A549 (cell line): ENCODE measurements around the gene ASF1B. TPM values are rescaled to one million over a fixed set of nuclear protein-coding genes. Genes with fewer than 3 reads are reported as not detected.
A peak's percentile ranks its signal among the peaks of the same experiment; 100 is the strongest.

Source experiments
- ATAC-seq, 2 experiments: fragments of 200-7000 bp in 1 of 2; fragments of >200 bp in 1 of 2; cut with Nextera tagmentation in 1 of 2; cut with Tn5 transposase in 1 of 2; 3 replicates each; pipeline versions ENCODE4 v1.8.0 to v1.9.1; 2018 to 2020; ENCODE audit warnings: mild to moderate bottlenecking in 1 of 2, moderate library complexity in 1 of 2
- CTCF ChIA-PET: fragments of 300-600 bp; sonication (Branson Sonifier 250); formaldehyde crosslinking; extraction: SDS; loops from one replicate; lab custom pipeline; 2021; ENCODE audit warnings: antibody characterized with exemption, inconsistent platforms; lab: Yijun Ruan, JAX
- POLR2A ChIA-PET: fragments of 350-600 bp; formaldehyde crosslinking; extraction: SDS; loops from one replicate; lab custom pipeline; 2021; ENCODE audit warnings: antibody characterized with exemption, inconsistent platforms; lab: Yijun Ruan, JAX
- DNase-seq, 2 experiments: peaks; one replicate each; pipeline versions ENCODE4 v3.0.0 to v3.0.0-alpha.2; 2011 to 2016; ENCODE audit warnings: low read depth in 1 of 2, low spot score in 1 of 2
- FAIRE-seq: peaks from 2 replicates; lab custom pipeline; 2011; peaks lifted over from hg19 to GRCh38; lab: Jason Lieb, UNC
- H3K27ac ChIP-seq, 2 experiments: fragments of >200 bp; sonication (Bioruptor Twin); formaldehyde crosslinking; 3 replicates each; pipeline ENCODE4 v1.5.1; 2016 to 2017
- H3K4me1 ChIP-seq: fragments of >200 bp; sonication (Bioruptor Twin); formaldehyde crosslinking; 3 replicates; pipeline ENCODE4 v1.6.1; 2016
- H3K4me2 ChIP-seq: fragments of >200 bp; sonication (Bioruptor Twin); formaldehyde crosslinking; 3 replicates; pipeline ENCODE4 v1.6.1; 2016
- H3K4me3 ChIP-seq: fragments of >200 bp; sonication (Bioruptor Twin); formaldehyde crosslinking; 3 replicates; pipeline ENCODE4 v1.5.1; 2016
- H3K9me3 ChIP-seq: fragments of >200 bp; sonication (Bioruptor Twin); formaldehyde crosslinking; 3 replicates; pipeline ENCODE4 v1.6.1; 2016
- CBX2 ChIP-seq: fragments of 200-600 bp; sonication (generic); IDR thresholded peaks from 2 replicates; pipeline ENCODE4 v1.6.1; 2016; ENCODE audit warnings: low read depth, mild to moderate bottlenecking, borderline replicate concordance
- CBX8 ChIP-seq: fragments of 200-600 bp; sonication (generic); IDR thresholded peaks from 2 replicates; pipeline ENCODE4 v1.6.1; 2016
- EHF ChIP-seq: fragments of 250-450 bp; sonication (Bioruptor Pico); IDR thresholded peaks from 2 replicates; pipeline ENCODE4 v1.5.0; 2020; ENCODE audit warnings: mild to moderate bottlenecking
- EHMT2 ChIP-seq: fragments of 200-600 bp; sonication (generic); IDR thresholded peaks from 2 replicates; pipeline ENCODE4 v1.6.1; 2016; ENCODE audit warnings: antibody characterized with exemption, low read depth, mild to moderate bottlenecking, moderate library complexity
- FOSB ChIP-seq: fragments of 250-450 bp; sonication (Bioruptor Pico); IDR thresholded peaks from 2 replicates; pipeline ENCODE4 v1.5.0; 2020; ENCODE audit warnings: mild to moderate bottlenecking, moderate library complexity
- FOXS1 ChIP-seq: fragments of 250-450 bp; sonication (Bioruptor Pico); IDR thresholded peaks from 2 replicates; pipeline ENCODE4 v1.5.0; 2020; ENCODE audit warnings: mild to moderate bottlenecking, moderate library complexity
- HEYL ChIP-seq: fragments of 250-450 bp; sonication (Bioruptor Pico); IDR thresholded peaks from 2 replicates; pipeline ENCODE4 v1.8.0; 2021; ENCODE audit warnings: mild to moderate bottlenecking, moderate library complexity
- HOXB13 ChIP-seq: fragments of 250-450 bp; sonication (Bioruptor Pico); IDR thresholded peaks from 2 replicates; pipeline ENCODE4 v1.5.0; 2020; ENCODE audit warnings: low read depth, mild to moderate bottlenecking, moderate library complexity
- HOXB5 ChIP-seq: fragments of 250-450 bp; sonication (Bioruptor Pico); IDR thresholded peaks from 2 replicates; pipeline ENCODE4 v1.5.0; 2020; ENCODE audit warnings: mild to moderate bottlenecking, moderate library complexity
- JUNB ChIP-seq: fragments of >200 bp; sonication (Bioruptor Twin); formaldehyde crosslinking; IDR thresholded peaks from 2 replicates; pipeline ENCODE4 v1.6.1; 2016
- KDM1A ChIP-seq: fragments of 200-600 bp; sonication (generic); IDR thresholded peaks from 2 replicates; pipeline ENCODE4 v1.6.1; 2016; ENCODE audit warnings: low read depth, mild to moderate bottlenecking
- MYC ChIP-seq: IDR thresholded peaks from 2 replicates; pipeline ENCODE4 v1.6.1; 2012; ENCODE audit warnings: mild to moderate bottlenecking, inconsistent platforms, low read length, improper control_type of control experiment, borderline replicate concordance
- NFE2L2 ChIP-seq: fragments of 150-350 bp; conservative IDR thresholded peaks from 2 replicates; pipeline ENCODE4 v1.6.1; 2014; ENCODE audit warnings: low read length
- PHF8 ChIP-seq: fragments of 200-600 bp; sonication (generic); IDR thresholded peaks from 2 replicates; pipeline ENCODE4 v1.6.1; 2016; ENCODE audit warnings: low read depth, mild to moderate bottlenecking, antibody characterized with exemption, moderate library complexity, borderline replicate concordance
- POLR2A ChIP-seq: IDR thresholded peaks from 2 replicates; pipeline ENCODE4 v1.6.1; 2012; ENCODE audit warnings: mild to moderate bottlenecking, low read length
- RAD21 ChIP-seq, 2 experiments: fragments of >200 bp in 1 of 2; sonication (Bioruptor Twin) in 1 of 2; formaldehyde crosslinking in 1 of 2; IDR thresholded peaks in 1 of 2; conservative IDR thresholded peaks in 1 of 2; 2 replicates in 1 of 2; 3 replicates in 1 of 2; pipeline ENCODE4 v1.6.1; 2012 to 2018; ENCODE audit warnings: inconsistent platforms in 1 of 2
- RARB ChIP-seq: fragments of 250-450 bp; sonication (Bioruptor Pico); IDR thresholded peaks from 2 replicates; pipeline ENCODE4 v1.8.0; 2021; ENCODE audit warnings: mild to moderate bottlenecking, moderate library complexity
- SMC3 ChIP-seq: fragments of >200 bp; sonication (Bioruptor Twin); formaldehyde crosslinking; IDR thresholded peaks from 3 replicates; pipeline ENCODE4 v1.6.1; 2018; ENCODE audit warnings: inconsistent platforms
- TFCP2L1 ChIP-seq: fragments of 250-450 bp; sonication (Bioruptor Pico); IDR thresholded peaks from 2 replicates; pipeline ENCODE4 v1.5.0; 2021; ENCODE audit warnings: mild to moderate bottlenecking
- ZFP36 ChIP-seq: fragments of 450-650 bp; IDR thresholded peaks from 2 replicates; pipeline ENCODE4 v1.6.1; 2014; ENCODE audit warnings: borderline replicate concordance; ENCODE audit not compliant: partially characterized antibody
- ZNF302 ChIP-seq: fragments of 250-450 bp; sonication (Bioruptor Pico); IDR thresholded peaks from 2 replicates; pipeline ENCODE4 v1.9.0; 2021; ENCODE audit warnings: inconsistent platforms, mild to moderate bottlenecking, moderate library complexity
- WGBS: methylation state at CpG from one replicate; pipeline ENCODE4 v1.1.6; 2017; ENCODE audit errors: missing lambda C conversion rate; 5-methylcytosine and 5-hydroxymethylcytosine counted together
- polyA minus RNA-seq: library from RNA; depleted of rRNA, polyadenylated mRNA; stranded (reverse); fragments of >200 nt; gene quantifications from 2 replicates; pipeline ENCODE4 v1.2.3, GENCODE V29; 2011; rRNA and poly(A)+ RNA removed
- polyA plus RNA-seq, 4 experiments: library from polyadenylated mRNA; depleted of rRNA in 3 of 4; stranded (reverse); fragments of >200 nt; fragmentation: RNase III in 1 of 4; extraction: RNeasy Plus Mini Kit Qiagen cat#74134 plus additional on column Dnase treatment in 1 of 4; gene quantifications; 2 replicates in 3 of 4; 3 replicates in 1 of 4; pipeline ENCODE4 v1.2.3, GENCODE V29; 2011 to 2017
- TF ChIP-seq, protein P1 (sequence below): IDR thresholded peaks from 2 replicates; pipeline ENCODE4 v1.6.1; 2012
- TF ChIP-seq, protein P2 (sequence below): fragments of 200-600 bp; sonication (generic); IDR thresholded peaks from 2 replicates; pipeline ENCODE4 v1.6.1; 2016; ENCODE audit warnings: antibody characterized with exemption, mild to moderate bottlenecking, moderate library complexity
- TF ChIP-seq, protein P3 (sequence below): IDR thresholded peaks from 2 replicates; pipeline ENCODE4 v1.6.1; 2012
- TF ChIP-seq, protein P4 (sequence below): fragments of 450-650 bp; IDR thresholded peaks from 2 replicates; pipeline ENCODE4 v1.6.1; 2014; ENCODE audit warnings: antibody characterized with exemption
- TF ChIP-seq, protein P5 (sequence below): fragments of >200 bp; sonication (Bioruptor Twin); formaldehyde crosslinking; IDR thresholded peaks from 3 replicates; pipeline ENCODE4 v1.5.1; 2016
- TF ChIP-seq, protein P6 (sequence below): IDR thresholded peaks from 2 replicates; pipeline ENCODE4 v1.6.1; 2012; ENCODE audit warnings: low read depth, borderline replicate concordance
- TF ChIP-seq, protein P7 (sequence below): fragments of 250-450 bp; sonication (Bioruptor Pico); IDR thresholded peaks from 2 replicates; pipeline ENCODE4 v1.5.0; 2020; ENCODE audit warnings: low read depth, mild to moderate bottlenecking, moderate library complexity

Gene ASF1B
- polyA plus RNA-seq (2011; rRNA removed) (12.1 and 17.1 TPM in 2 replicates), polyA plus RNA-seq (2017; fragmentation: RNase III; extraction: RNeasy Plus Mini Kit Qiagen cat#74134 plus additional on column Dnase treatment) (37.8 to 46.2 TPM (median 42.1 TPM) in 3 replicates), polyA minus RNA-seq (15.5 and 16.2 TPM in 2 replicates)
- polyA plus RNA-seq (2012; cell fraction: cytosol; rRNA removed), result 39.6 and 47.6 TPM in 2 replicates
- 40.9 and 42.2 TPM in 2 replicates for polyA plus RNA-seq (2012; cell fraction: nucleus; rRNA removed)

DNA sequence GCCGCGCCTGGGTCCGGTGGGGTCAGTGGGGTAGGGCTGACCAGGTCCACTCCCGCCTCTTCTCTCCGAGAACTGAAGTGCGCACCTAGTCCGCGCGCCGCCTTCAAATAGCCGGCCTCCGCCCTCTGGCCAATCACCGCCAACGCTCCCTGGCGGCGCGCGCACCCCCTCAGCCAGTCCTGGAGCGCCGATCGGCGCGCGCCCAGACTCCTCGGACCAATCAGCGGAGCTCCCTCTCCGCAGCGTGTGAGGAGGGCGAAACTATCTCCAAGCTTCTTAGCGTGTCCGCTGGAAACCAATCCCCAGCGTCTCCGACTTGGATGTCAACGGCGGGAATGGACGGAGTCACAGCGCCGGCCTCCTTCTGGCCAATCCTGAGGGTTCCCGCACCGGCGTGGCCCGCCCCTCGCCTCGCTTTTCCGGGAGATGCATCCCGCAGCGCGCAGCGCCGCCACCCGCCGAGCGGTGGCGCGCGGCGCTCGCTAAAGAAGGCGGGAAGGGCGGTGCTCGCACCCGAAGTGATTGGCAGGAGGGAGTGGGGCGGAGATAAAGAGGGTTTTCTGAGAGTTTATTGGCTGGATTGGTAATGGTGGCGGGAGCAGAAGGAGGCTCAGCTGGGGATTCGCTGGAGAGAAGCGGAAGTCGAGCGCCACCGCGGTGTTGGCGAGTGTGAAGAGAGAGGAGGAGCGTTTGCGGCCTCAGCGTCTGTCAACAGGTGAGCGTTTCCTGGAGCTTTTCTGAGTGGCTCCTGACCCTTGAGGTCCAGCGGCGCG, at the start of gene ASF1B:
TSS of gene ASF1B (minus strand) at position 81 of the 773 bp plus-strand sequence. CDS start 133 bp downstream, outside the sequence.
- Histone ChIP-seq H3K4me1 (peaks cover 11% of the 10 kb centered on the region; the same call in 2 of the 3 replicates), H3K4me2 (peak within 1 kb of the TSS; percentile 95), H3K9me3 (no peaks in the 10 kb centered on the region), H3K4me3 (peak within 1 kb of the TSS; percentile 62), H3K27ac (peak within 1 kb of the TSS; percentile 75 to 93)
- ChIA-PET POLR2A (interaction anchor here (0.5 to 1.0 kb wide), 9 partner anchors 11 to 382 kb away, joined by 3 to 8 read pairs (median 3); partner anchors contain the start of genes DNAJB1, MISP3 and PRKACA), CTCF (interaction anchor here (0.6 to 2.5 kb wide), 56 partner anchors 10 to 350 kb away, joined by 3 to 24 read pairs (median 4); partner anchors contain the start of genes ADGRE5, PKN1 and PRKACA)
- WGBS, result under 1% methylated on average over 25 of the region's 78 CpGs
- FAIRE-seq (no peak), ATAC-seq (peak; percentile 94 to 95), DNase-seq (peak; percentile 94 to 99)
- TF ChIP-seq EHF (no peak), FOSB (CRISPR knock-in tag) (no peak), CBX8 (no peak), ZNF302 (CRISPR knock-in tag) (no peak), NFE2L2 (no peak), SMC3 (0 out of 3 replicates have a peak, but pooled peaks have one; percentile 15), TFCP2L1 (CRISPR knock-in tag) (no peak), FOXS1 (CRISPR knock-in tag) (no peak), RAD21 (conservative IDR thresholded peaks at IDR 0.05 in 1 of 2, IDR thresholded peaks at IDR 0.05 in 1 of 2) (peak; percentile 54 to 81), POLR2A (peak; percentile 81), EHMT2 (no peak), CBX2 (no peak), RARB (CRISPR knock-in tag) (no peak), HOXB13 (CRISPR knock-in tag) (no peak), PHF8 (no peak), HEYL (CRISPR knock-in tag) (no peak), KDM1A (no peak), ZFP36 (no peak), JUNB (no peak), HOXB5 (CRISPR knock-in tag) (no peak), MYC (no peak)
- TF ChIP-seq, protein P1, sequence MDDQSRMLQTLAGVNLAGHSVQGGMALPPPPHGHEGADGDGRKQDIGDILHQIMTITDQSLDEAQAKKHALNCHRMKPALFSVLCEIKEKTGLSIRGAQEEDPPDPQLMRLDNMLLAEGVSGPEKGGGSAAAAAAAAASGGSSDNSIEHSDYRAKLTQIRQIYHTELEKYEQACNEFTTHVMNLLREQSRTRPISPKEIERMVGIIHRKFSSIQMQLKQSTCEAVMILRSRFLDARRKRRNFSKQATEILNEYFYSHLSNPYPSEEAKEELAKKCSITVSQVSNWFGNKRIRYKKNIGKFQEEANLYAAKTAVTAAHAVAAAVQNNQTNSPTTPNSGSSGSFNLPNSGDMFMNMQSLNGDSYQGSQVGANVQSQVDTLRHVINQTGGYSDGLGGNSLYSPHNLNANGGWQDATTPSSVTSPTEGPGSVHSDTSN, result peak; percentile 82; the same call in 1 of the 2 replicates
- TF ChIP-seq, protein P2, sequence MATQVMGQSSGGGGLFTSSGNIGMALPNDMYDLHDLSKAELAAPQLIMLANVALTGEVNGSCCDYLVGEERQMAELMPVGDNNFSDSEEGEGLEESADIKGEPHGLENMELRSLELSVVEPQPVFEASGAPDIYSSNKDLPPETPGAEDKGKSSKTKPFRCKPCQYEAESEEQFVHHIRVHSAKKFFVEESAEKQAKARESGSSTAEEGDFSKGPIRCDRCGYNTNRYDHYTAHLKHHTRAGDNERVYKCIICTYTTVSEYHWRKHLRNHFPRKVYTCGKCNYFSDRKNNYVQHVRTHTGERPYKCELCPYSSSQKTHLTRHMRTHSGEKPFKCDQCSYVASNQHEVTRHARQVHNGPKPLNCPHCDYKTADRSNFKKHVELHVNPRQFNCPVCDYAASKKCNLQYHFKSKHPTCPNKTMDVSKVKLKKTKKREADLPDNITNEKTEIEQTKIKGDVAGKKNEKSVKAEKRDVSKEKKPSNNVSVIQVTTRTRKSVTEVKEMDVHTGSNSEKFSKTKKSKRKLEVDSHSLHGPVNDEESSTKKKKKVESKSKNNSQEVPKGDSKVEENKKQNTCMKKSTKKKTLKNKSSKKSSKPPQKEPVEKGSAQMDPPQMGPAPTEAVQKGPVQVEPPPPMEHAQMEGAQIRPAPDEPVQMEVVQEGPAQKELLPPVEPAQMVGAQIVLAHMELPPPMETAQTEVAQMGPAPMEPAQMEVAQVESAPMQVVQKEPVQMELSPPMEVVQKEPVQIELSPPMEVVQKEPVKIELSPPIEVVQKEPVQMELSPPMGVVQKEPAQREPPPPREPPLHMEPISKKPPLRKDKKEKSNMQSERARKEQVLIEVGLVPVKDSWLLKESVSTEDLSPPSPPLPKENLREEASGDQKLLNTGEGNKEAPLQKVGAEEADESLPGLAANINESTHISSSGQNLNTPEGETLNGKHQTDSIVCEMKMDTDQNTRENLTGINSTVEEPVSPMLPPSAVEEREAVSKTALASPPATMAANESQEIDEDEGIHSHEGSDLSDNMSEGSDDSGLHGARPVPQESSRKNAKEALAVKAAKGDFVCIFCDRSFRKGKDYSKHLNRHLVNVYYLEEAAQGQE, result no peak
- TF ChIP-seq, protein P3, sequence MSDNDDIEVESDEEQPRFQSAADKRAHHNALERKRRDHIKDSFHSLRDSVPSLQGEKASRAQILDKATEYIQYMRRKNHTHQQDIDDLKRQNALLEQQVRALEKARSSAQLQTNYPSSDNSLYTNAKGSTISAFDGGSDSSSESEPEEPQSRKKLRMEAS, result peak; percentile 82
- TF ChIP-seq, protein P4, sequence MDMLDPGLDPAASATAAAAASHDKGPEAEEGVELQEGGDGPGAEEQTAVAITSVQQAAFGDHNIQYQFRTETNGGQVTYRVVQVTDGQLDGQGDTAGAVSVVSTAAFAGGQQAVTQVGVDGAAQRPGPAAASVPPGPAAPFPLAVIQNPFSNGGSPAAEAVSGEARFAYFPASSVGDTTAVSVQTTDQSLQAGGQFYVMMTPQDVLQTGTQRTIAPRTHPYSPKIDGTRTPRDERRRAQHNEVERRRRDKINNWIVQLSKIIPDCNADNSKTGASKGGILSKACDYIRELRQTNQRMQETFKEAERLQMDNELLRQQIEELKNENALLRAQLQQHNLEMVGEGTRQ, result peak; percentile 29
- TF ChIP-seq, protein P5, sequence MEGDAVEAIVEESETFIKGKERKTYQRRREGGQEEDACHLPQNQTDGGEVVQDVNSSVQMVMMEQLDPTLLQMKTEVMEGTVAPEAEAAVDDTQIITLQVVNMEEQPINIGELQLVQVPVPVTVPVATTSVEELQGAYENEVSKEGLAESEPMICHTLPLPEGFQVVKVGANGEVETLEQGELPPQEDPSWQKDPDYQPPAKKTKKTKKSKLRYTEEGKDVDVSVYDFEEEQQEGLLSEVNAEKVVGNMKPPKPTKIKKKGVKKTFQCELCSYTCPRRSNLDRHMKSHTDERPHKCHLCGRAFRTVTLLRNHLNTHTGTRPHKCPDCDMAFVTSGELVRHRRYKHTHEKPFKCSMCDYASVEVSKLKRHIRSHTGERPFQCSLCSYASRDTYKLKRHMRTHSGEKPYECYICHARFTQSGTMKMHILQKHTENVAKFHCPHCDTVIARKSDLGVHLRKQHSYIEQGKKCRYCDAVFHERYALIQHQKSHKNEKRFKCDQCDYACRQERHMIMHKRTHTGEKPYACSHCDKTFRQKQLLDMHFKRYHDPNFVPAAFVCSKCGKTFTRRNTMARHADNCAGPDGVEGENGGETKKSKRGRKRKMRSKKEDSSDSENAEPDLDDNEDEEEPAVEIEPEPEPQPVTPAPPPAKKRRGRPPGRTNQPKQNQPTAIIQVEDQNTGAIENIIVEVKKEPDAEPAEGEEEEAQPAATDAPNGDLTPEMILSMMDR, result peak; percentile 63
- TF ChIP-seq, protein P6, sequence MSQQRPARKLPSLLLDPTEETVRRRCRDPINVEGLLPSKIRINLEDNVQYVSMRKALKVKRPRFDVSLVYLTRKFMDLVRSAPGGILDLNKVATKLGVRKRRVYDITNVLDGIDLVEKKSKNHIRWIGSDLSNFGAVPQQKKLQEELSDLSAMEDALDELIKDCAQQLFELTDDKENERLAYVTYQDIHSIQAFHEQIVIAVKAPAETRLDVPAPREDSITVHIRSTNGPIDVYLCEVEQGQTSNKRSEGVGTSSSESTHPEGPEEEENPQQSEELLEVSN, result peak; percentile 98
- TF ChIP-seq, protein P7, sequence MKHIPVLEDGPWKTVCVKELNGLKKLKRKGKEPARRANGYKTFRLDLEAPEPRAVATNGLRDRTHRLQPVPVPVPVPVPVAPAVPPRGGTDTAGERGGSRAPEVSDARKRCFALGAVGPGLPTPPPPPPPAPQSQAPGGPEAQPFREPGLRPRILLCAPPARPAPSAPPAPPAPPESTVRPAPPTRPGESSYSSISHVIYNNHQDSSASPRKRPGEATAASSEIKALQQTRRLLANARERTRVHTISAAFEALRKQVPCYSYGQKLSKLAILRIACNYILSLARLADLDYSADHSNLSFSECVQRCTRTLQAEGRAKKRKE (CRISPR knock-in tag), result no peak
